Psoas muscle (tissue), 8 donors: ENCODE results near the gene GNLY. TPM values are rescaled to one million over a fixed set of nuclear protein-coding genes. Genes with fewer than 3 reads are reported as not detected.
A peak's percentile ranks its signal among the peaks of the same experiment; 100 is the strongest.
"Not testable (repeated sequence)": the region's sequence is repeated elsewhere in the genome, so short reads cannot be mapped to it uniquely, and the experiment has no call there.

Source experiments
- ATAC-seq, 4 donors: fragments of 200-7000 bp; cut with Tn5 transposase; one replicate each; pipeline ENCODE4 v1.9.1; 2020; ENCODE audit warnings: moderate library complexity in 3 of 4, mild to moderate bottlenecking in 2 of 4
- DNase-seq, 2 donors: peaks; one replicate each; pipeline ENCODE4 v3.0.0-alpha.2; 2020
- H3K27ac ChIP-seq: fragments of 200-600 bp; one replicate; pipeline ENCODE4 v1.8.0; 2022
- H3K27me3 ChIP-seq, 3 donors: fragments of 200-600 bp in 1 of 3; one replicate each; pipeline versions ENCODE4 v1.6.1 to v1.8.0; 2013 to 2022; ENCODE audit warnings: low read length in 2 of 3, mild to moderate bottlenecking in 2 of 3, moderate library complexity in 1 of 3; ENCODE audit not compliant: insufficient read depth in 3 of 3
- H3K36me3 ChIP-seq, 2 donors: fragments of 200-600 bp in 1 of 2; one replicate each; pipeline versions ENCODE4 v1.6.1 to v1.8.0; 2013 to 2022; ENCODE audit warnings: low read depth in 1 of 2, mild to moderate bottlenecking in 1 of 2, moderate library complexity in 1 of 2; ENCODE audit not compliant: insufficient read depth in 1 of 2
- H3K4me1 ChIP-seq: fragments of 200-600 bp; one replicate; pipeline ENCODE4 v1.8.0; 2022
- H3K4me3 ChIP-seq: fragments of 200-600 bp; one replicate; pipeline ENCODE4 v1.8.0; 2022; ENCODE audit warnings: mild to moderate bottlenecking
- H3K9me3 ChIP-seq: fragments of 200-600 bp; one replicate; pipeline ENCODE4 v1.8.0; 2022
- WGBS, 3 donors: extraction: QIAGEN DNeasy Blood & Tissue Kit; methylation state at CpG; one replicate each; pipeline versions ENCODE4 v1.1.6 to v1.1.7; 2013; 5-methylcytosine and 5-hydroxymethylcytosine counted together
- intact Hi-C, 2 donors: fragments of 100-400 bp; cut with DNase I; formaldehyde crosslinking; loops; one replicate each; pipeline versions ENCODE4 v1.11.0 to v1.14.2; 2022
- polyA plus RNA-seq, 3 donors: library from polyadenylated mRNA; stranded (reverse); fragments of 200-250 nt; gene quantifications; one replicate each; pipeline ENCODE4 v1.2.3, GENCODE V29; 2013
- total RNA-seq, 4 donors: library from RNA; stranded (reverse); fragmentation: NEBNext Ultra II Directional in 2 of 4; extraction: Animal tissue kit (Norgen Biotek cat#: 25700) in 2 of 4; gene quantifications; one replicate each; pipeline versions ENCODE4 v1.2.1 to v1.2.4, GENCODE V29; 2021 to 2023
- TF ChIP-seq, protein P1 (sequence below): fragments of 200-600 bp; IDR thresholded peaks from one replicate; pipeline ENCODE4 v1.8.0; 2022; ENCODE audit warnings: antibody characterized with exemption
- donor health status: healthy with polysubstance abuse.
- donor health status: DM: no; HTN: no; CAD: no; lungs with moderate emphysema.
- donor health status: Bipolar disorder and iron deficiency.
- donor health status: healthy.
- donor health status: DM: yes; HTN: yes; CAD: no.
- donor health status: DM: no; HTN: no; CAD: no.
- donor health status: DM: no; HTN: no; CAD: no.
- donor health status: DM: yes; HTN: yes; CAD: no.

The GNLY gene
- total and polyA plus RNA-seq, 7 donors: 0.58 to 31.6 (median 8.2) TPM

DNA sequence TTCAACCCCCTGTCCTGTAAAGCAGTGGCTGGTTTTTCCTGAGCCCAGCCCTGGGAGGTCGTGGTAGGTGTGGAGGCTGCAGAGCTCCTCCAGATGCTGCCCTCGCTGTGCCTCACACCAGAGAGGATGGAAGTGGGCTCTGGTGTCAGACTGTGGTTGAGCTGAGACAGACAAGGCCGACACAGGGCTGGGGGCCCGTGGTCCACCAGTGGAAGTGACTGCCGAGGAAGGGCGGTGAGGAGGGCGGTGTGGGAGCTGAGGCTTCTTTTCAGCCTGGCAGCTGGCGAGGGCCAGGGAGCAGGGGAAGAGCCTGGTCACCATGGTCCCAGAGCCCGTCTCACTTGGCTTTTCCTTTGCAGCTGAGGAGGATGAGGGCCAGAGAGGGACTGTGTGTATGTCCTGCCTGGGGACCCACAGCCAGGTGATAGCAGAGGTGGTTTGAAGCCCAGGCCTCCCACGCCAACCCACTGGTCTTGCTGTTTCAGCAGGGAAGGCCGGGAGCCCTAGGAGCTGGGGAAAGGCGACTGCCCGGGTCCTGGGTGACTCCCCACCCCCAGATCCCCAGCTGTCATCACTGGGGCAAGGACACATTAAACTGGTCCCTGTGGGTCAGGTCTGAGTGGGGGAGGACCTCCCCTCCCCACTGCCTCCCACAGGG, 34.7 kb upstream of the GNLY start:
- no peaks in the 10 kb centered on the region for H3K4me1 ChIP-seq
- no peak overlapping the region for H3K27ac ChIP-seq
- DNase-seq (no peak), ATAC-seq (no peak)
- intact Hi-C loops: no loop called here
- 90 to 93% (median 91%) methylated on average over 13 of the region's 13 CpGs for WGBS, 3 donors
- no peak overlapping the region for H3K4me3 ChIP-seq
- peaks cover 0 to 25% of the 10 kb centered on the region in 2 donors for H3K36me3 ChIP-seq
- TF ChIP-seq, protein P1, sequence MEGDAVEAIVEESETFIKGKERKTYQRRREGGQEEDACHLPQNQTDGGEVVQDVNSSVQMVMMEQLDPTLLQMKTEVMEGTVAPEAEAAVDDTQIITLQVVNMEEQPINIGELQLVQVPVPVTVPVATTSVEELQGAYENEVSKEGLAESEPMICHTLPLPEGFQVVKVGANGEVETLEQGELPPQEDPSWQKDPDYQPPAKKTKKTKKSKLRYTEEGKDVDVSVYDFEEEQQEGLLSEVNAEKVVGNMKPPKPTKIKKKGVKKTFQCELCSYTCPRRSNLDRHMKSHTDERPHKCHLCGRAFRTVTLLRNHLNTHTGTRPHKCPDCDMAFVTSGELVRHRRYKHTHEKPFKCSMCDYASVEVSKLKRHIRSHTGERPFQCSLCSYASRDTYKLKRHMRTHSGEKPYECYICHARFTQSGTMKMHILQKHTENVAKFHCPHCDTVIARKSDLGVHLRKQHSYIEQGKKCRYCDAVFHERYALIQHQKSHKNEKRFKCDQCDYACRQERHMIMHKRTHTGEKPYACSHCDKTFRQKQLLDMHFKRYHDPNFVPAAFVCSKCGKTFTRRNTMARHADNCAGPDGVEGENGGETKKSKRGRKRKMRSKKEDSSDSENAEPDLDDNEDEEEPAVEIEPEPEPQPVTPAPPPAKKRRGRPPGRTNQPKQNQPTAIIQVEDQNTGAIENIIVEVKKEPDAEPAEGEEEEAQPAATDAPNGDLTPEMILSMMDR: no peak
- H3K27me3 ChIP-seq: no peaks in the 10 kb centered on the region
- no peaks in the 10 kb centered on the region for H3K9me3 ChIP-seq

DNA sequence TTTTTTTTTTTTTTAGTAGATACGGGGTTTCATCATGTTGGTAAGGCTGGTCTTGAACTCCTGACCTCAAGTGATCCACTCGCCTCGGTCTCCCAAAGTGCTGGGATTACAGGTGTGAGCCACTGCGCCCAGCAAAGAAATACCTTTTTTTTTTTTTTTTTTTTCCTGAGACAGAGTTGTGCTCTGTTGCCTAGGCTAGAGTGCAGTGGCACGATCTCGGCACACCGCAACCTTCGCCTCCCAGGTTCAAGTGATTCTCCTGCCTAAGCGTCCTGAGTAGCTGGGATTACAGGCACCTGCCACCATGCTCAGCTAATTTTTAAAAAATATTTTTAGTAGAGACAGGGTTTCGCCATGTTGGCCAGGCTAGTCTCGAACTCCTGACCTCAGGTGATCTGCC, 33.9 kb upstream of the GNLY start:
- H3K4me1 ChIP-seq: not testable (repeated sequence)

DNA sequence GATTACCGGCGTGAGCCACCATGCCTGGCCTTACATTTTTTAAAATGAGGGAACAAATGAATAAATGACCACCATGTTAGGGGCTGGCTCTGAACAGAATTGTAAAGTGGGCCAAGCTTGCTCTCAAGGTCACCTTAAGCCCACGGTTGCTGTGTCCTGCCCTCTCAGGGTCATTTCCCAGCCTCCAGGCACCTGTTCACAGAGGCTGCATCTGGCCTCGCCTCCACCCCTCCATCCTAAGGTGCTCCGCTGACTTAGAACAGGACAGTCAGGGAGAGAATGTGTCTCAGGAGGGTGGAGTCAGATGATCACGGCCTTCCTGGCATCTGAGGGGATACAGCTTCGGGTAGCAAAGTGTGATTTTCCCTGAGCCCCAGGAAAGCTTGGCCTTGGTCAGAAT, 33.4 kb upstream of the GNLY start:
- TF ChIP-seq, protein P1: no peak
- Histone ChIP-seq H3K4me3 (no peak overlapping the region), H3K27ac (no peak overlapping the region), H3K4me1 (no peaks in the 10 kb centered on the region), H3K27me3 (no peaks in the 10 kb centered on the region), H3K36me3 (peaks cover 0 to 17% of the 10 kb centered on the region in 2 donors), H3K9me3 (no peaks in the 10 kb centered on the region)
- DNase-seq (no peak), ATAC-seq (no peak)
- WGBS, 3 donors: 73 to 78% (median 74%) methylated on average over 7 of the region's 7 CpGs
- intact Hi-C loops: no loop called here

More for the DNA sequence above, 33.9 kb upstream of the GNLY start:
- intact Hi-C loops, H3K4me3 ChIP-seq, DNase-seq, H3K27me3 ChIP-seq, H3K9me3 ChIP-seq, H3K27ac ChIP-seq, ATAC-seq: not testable (repeated sequence)
- 92 to 99% (median 97%) methylated on average over 10 to 11 of the region's 11 CpGs for WGBS, 3 donors
- peaks cover 0 to 19% of the 10 kb centered on the region in 2 donors for H3K36me3 ChIP-seq

DNA sequence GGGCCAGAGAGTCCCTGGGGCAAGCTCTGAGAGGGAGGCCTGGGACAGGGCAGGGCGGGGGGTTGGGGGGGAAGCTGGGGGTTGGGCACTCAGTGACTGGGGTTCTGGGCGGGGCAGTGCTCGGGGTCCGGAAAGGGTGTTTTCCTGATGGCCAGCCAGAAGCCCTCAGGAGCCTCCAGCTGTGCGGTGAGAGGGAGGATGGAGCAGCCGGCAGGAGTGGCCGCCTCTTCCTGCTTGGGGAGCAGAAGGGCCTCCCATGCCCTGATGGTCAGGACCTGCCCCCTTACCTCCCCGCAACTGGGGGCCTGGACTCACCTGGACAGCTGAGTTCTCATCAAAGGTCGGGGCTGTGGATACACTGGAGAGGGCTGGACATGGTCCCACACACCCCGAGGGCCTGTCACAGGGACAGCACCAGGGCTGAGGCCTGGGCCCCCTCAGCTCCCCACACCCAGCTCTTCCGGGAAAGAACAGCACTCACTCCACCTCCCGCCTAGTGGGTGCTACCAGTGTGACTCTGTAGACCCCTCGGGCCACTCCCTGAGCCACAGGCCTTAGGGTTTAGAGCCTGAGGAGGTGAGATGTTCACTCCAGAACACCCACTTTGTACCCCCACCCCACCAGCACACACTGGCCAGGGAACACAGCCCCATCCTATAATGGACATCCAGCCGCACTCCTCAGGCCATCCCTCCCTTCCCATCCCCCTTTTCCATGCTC, 32.9 kb upstream of the GNLY start:
- TF ChIP-seq, protein P1: no peak
- H3K27ac ChIP-seq: no peak overlapping the region
- H3K4me1 ChIP-seq: no peaks in the 10 kb centered on the region
- no peak overlapping the region for H3K4me3 ChIP-seq
- peaks cover 0 to 12% of the 10 kb centered on the region in 2 donors for H3K36me3 ChIP-seq
- H3K27me3 ChIP-seq: no peaks in the 10 kb centered on the region
- DNase-seq (no peak), ATAC-seq (peak in 3 of 4 donors; percentile 13 to 26 (median 15))
- intact Hi-C loops: no loop called here
- no peaks in the 10 kb centered on the region for H3K9me3 ChIP-seq
- WGBS, 3 donors: 71 to 75% (median 72%) methylated on average over 12 to 14 of the region's 14 CpGs

DNA sequence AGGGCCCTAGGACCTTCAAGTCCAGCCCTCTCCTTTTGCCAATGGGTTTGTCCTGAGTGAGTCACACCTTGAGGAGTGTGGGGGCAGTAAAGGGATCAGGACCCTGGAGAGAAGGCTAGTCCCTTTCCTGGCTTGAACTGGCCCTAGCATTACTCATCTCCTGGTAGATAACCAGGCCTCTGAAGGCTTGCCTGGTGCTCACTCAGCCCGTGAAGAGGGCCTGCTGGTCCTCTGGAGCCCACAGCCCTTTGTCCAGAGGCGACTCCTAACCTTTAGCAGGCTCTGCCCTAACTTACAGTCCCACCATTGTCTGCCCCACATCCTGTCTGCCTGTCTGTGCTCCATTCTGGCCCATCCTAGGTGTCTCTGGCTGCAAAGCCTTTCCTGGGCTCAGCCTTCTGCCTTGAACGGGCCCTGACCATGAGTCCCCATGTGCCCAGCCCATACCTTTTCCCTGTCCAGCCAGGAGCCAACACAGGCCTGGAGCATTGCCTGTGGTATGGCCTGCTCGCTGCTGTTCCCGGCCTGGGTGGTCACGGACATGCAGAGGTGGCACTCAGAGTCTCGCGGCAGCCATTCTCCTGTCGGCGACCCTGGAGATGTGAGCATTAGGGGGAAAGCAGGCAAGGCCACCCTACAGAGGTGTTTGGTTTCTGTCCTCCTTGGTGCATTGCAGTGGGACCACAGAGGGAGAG, 31.1 kb upstream of the GNLY start:
- Histone ChIP-seq H3K36me3 (peaks cover 0 to 3% of the 10 kb centered on the region in 2 donors), H3K4me1 (no peaks in the 10 kb centered on the region), H3K27ac (peak overlapping the region; percentile 33), H3K4me3 (no peak overlapping the region), H3K9me3 (no peaks in the 10 kb centered on the region), H3K27me3 (no peaks in the 10 kb centered on the region)
- TF ChIP-seq, protein P1: no peak
- peak; percentile 36 to 68 (median 66) for ATAC-seq
- 87 to 88% (median 87%) methylated on average over 10 of the region's 10 CpGs for WGBS, 3 donors
- intact Hi-C loops: no loop called here
- DNase-seq: peak in 1 of 2 donors; percentile 50
